ENCODE results near the gene ILDR2.

- TF ChIP-seq CTCF (IDR thresholded peaks at IDR 0.05 in 8 of 11, conservative IDR thresholded peaks at IDR 0.05 in 3 of 11), result no peak
- TF ChIP-seq POLR2A (IDR thresholded peaks at IDR 0.05), result no peak
- TF ChIP-seq POLR2AphosphoS5 (IDR thresholded peaks at IDR 0.05), result no peak
Measured at GRCh38 chr1:166874464-166874863, 100.9 kb downstream of the ILDR2 start.
